ENCODE results near the gene ADGRL3.

The ADGRL3 gene

GRCh38 chr4:61275241-61275640, 75.1 kb downstream of the ADGRL3 start:
- no peak for TF ChIP-seq CTCF (conservative IDR thresholded peaks at IDR 0.05; ENCODE audit: low read depth, low read length)
- Histone ChIP-seq H3K4me2 (no peak overlapping the region), H3K27ac (no peak overlapping the region), H3K36me3 (ENCODE audit: insufficient read depth) (no peaks in the 10 kb centered on the region), H3K4me1 (ENCODE audit: low read depth, poor library complexity, severe bottlenecking) (no peaks in the 10 kb centered on the region), H2AFZ (ENCODE audit: low read depth) (no peak overlapping the region), H3K9ac (no peak overlapping the region), H3K4me3 (IDR thresholded peaks at IDR 0.05; ENCODE audit: insufficient read depth, low read depth, low read length) (no peak overlapping the region), H3K27me3 (ENCODE audit: insufficient read depth, low read depth) (no peaks in the 10 kb centered on the region), H3K79me2 (ENCODE audit: insufficient read depth, low read depth) (no peaks in the 10 kb centered on the region), H4K20me1 (ENCODE audit: insufficient read depth) (no peaks in the 10 kb centered on the region)

GRCh38 chr4:61276029-61276428, 75.9 kb downstream of the ADGRL3 start:
- TF ChIP-seq CTCF (conservative IDR thresholded peaks at IDR 0.05; ENCODE audit: low read depth, low read length), result no peak

GRCh38 chr4:61277785-61278760, 77.9 kb downstream of the ADGRL3 start:
- H3K9ac ChIP-seq, result no peak overlapping the region
- H3K36me3 ChIP-seq (ENCODE audit: insufficient read depth), result no peaks in the 10 kb centered on the region
- H3K79me2 ChIP-seq (ENCODE audit: insufficient read depth, low read depth), result no peaks in the 10 kb centered on the region
- no peaks in the 10 kb centered on the region for H3K4me1 ChIP-seq (ENCODE audit: low read depth, poor library complexity, severe bottlenecking)
- H3K4me2 ChIP-seq, result no peak overlapping the region
- no peak overlapping the region for H2AFZ ChIP-seq (ENCODE audit: low read depth)
- TF ChIP-seq CTCF (conservative IDR thresholded peaks at IDR 0.05; ENCODE audit: low read depth, low read length), result no peak
- no peaks in the 10 kb centered on the region for H3K27me3 ChIP-seq (ENCODE audit: insufficient read depth, low read depth)
- no peaks in the 10 kb centered on the region for H4K20me1 ChIP-seq (ENCODE audit: insufficient read depth)
- no peak overlapping the region for H3K27ac ChIP-seq
- H3K4me3 ChIP-seq (IDR thresholded peaks at IDR 0.05; ENCODE audit: insufficient read depth, low read depth, low read length), result no peak overlapping the region

More at GRCh38 chr4:61276029-61276428, 75.9 kb downstream of the ADGRL3 start:
- Histone ChIP-seq H4K20me1 (ENCODE audit: insufficient read depth) (no peaks in the 10 kb centered on the region), H2AFZ (ENCODE audit: low read depth) (no peak overlapping the region), H3K27me3 (ENCODE audit: insufficient read depth, low read depth) (no peaks in the 10 kb centered on the region), H3K4me2 (no peak overlapping the region), H3K36me3 (ENCODE audit: insufficient read depth) (no peaks in the 10 kb centered on the region), H3K9ac (no peak overlapping the region), H3K4me3 (IDR thresholded peaks at IDR 0.05; ENCODE audit: insufficient read depth, low read depth, low read length) (no peak overlapping the region), H3K79me2 (ENCODE audit: insufficient read depth, low read depth) (no peaks in the 10 kb centered on the region), H3K27ac (no peak overlapping the region), H3K4me1 (ENCODE audit: low read depth, poor library complexity, severe bottlenecking) (no peaks in the 10 kb centered on the region)

GRCh38 chr4:61292322-61292721, 92.2 kb downstream of the ADGRL3 start:
- no peaks in the 10 kb centered on the region for H3K79me2 ChIP-seq (ENCODE audit: insufficient read depth, low read depth)
- no peak overlapping the region for H2AFZ ChIP-seq (ENCODE audit: low read depth)
- H3K4me1 ChIP-seq (ENCODE audit: low read depth, poor library complexity, severe bottlenecking), result no peaks in the 10 kb centered on the region
- H3K4me2 ChIP-seq, result no peak overlapping the region
- H3K36me3 ChIP-seq (ENCODE audit: insufficient read depth), result no peaks in the 10 kb centered on the region
- no peak overlapping the region for H3K4me3 ChIP-seq (IDR thresholded peaks at IDR 0.05; ENCODE audit: insufficient read depth, low read depth, low read length)
- TF ChIP-seq CTCF (conservative IDR thresholded peaks at IDR 0.05; ENCODE audit: low read depth, low read length), result no peak
- no peak overlapping the region for H3K27ac ChIP-seq
- H3K9ac ChIP-seq, result no peak overlapping the region
- no peaks in the 10 kb centered on the region for H4K20me1 ChIP-seq (ENCODE audit: insufficient read depth)
- H3K27me3 ChIP-seq (ENCODE audit: insufficient read depth, low read depth), result no peaks in the 10 kb centered on the region
